K562 (cell line): ENCODE measurements around the gene SERPINA3. TPM values are rescaled to one million over a fixed set of nuclear protein-coding genes. Genes with fewer than 3 reads are reported as not detected.

ENCODE experiments used
- ATAC-seq: fragments of 200-7000 bp; cut with Tn5 transposase; 3 replicates; pipeline ENCODE4 v1.9.1; 2020; ENCODE audit warnings: moderate library complexity
- BruUV-seq: library from RNA; stranded (reverse); fragments of 400-500 nt; replicated peaks from 2 replicates; lab custom pipeline; 2021; lab: Mats Ljungman, UMichigan
- CTCF ChIA-PET: fragments of 300-600 bp; formaldehyde crosslinking; extraction: SDS; loops from one replicate; lab custom pipeline; 2021; ENCODE audit warnings: low intra/inter-chr PET ratio; lab: Yijun Ruan, JAX
- POLR2A ChIA-PET: fragments of 300-600, 350-650 bp; sonication (Branson Sonifier 250); formaldehyde crosslinking; extraction: SDS; loops from one replicate; lab custom pipeline; 2021; ENCODE audit warnings: antibody characterized with exemption, inconsistent platforms; lab: Yijun Ruan, JAX
- DNase-seq, 4 experiments: peaks; one replicate each; pipeline versions ENCODE4 v3.0.0 to v3.0.0-alpha.2; 2011 to 2018; ENCODE audit warnings: low spot score in 3 of 4, mixed read lengths in 3 of 4; ENCODE audit errors: extremely low read depth in 1 of 4
- FAIRE-seq: peaks from 2 replicates; lab custom pipeline; 2011; peaks lifted over from hg19 to GRCh38; lab: Jason Lieb, UNC
- H2AFZ ChIP-seq: 2 replicates; pipeline ENCODE4 v1.6.0; 2011; ENCODE audit warnings: low read depth, low read length, control low read depth, inconsistent platforms
- H3K27ac ChIP-seq: fragments of 200-600 bp; 3 replicates; pipeline ENCODE4 v1.8.0; 2011; ENCODE audit warnings: low read depth, mild to moderate bottlenecking, control low read depth, inconsistent platforms, low read length, moderate library complexity, mixed read lengths; ENCODE audit errors: extremely low read depth
- H3K27me3 ChIP-seq, 2 experiments: fragments of 300-600 bp in 1 of 2; 2 replicates in 1 of 2; 3 replicates in 1 of 2; pipeline versions ENCODE4 v1.6.0 to v1.8.0; 2011; ENCODE audit warnings: inconsistent platforms in 2 of 2, low read length in 2 of 2, mild to moderate bottlenecking in 1 of 2, mixed read lengths in 1 of 2, moderate library complexity in 1 of 2; ENCODE audit not compliant: control insufficient read depth in 2 of 2, insufficient read depth in 2 of 2
- H3K36me3 ChIP-seq: fragments of 300-600 bp; 3 replicates; pipeline ENCODE4 v1.8.0; 2011; ENCODE audit warnings: mild to moderate bottlenecking, low read length, inconsistent platforms; ENCODE audit not compliant: control insufficient read depth, insufficient read depth
- H3K4me1 ChIP-seq, 2 experiments: fragments of 200-600 bp in 1 of 2; replicated peaks in 1 of 2; 2 replicates in 1 of 2; 3 replicates in 1 of 2; pipeline versions ENCODE4 v1.5.1 to v1.8.0; 2011; ENCODE audit warnings: inconsistent platforms in 2 of 2, low read length in 2 of 2, mild to moderate bottlenecking in 1 of 2, mixed read lengths in 1 of 2, moderate library complexity in 1 of 2; ENCODE audit not compliant: control insufficient read depth in 2 of 2, insufficient read depth in 2 of 2
- H3K4me2 ChIP-seq: 2 replicates; pipeline ENCODE4 v1.6.1; 2011; ENCODE audit warnings: low read length, control low read depth, inconsistent platforms, mixed read lengths; ENCODE audit not compliant: insufficient read depth
- H3K4me3 ChIP-seq: fragments of 200-600 bp; sonication (generic), shearing (Covaris generic); 2 replicates; pipeline ENCODE4 v1.5.1; 2016; ENCODE audit warnings: control low read depth, inconsistent platforms
- H3K79me2 ChIP-seq: fragments of 200-600 bp; 3 replicates; pipeline ENCODE4 v1.8.0; 2011; ENCODE audit warnings: low read length, inconsistent platforms; ENCODE audit not compliant: control insufficient read depth, insufficient read depth
- H3K9ac ChIP-seq, 2 experiments: 2 replicates each; pipeline versions ENCODE4 v1.6.0 to v1.6.1; 2011; ENCODE audit warnings: low read depth in 2 of 2, low read length in 2 of 2, control low read depth in 1 of 2, inconsistent platforms in 1 of 2, mild to moderate bottlenecking in 1 of 2, mixed read lengths in 1 of 2; ENCODE audit not compliant: insufficient read depth in 1 of 2
- H3K9me1 ChIP-seq: one replicate; pipeline ENCODE4 v1.6.0; 2011; ENCODE audit warnings: inconsistent platforms, mild to moderate bottlenecking, low read length, moderate library complexity; ENCODE audit not compliant: control insufficient read depth, insufficient read depth
- H3K9me3 ChIP-seq: replicated peaks from 2 replicates; pipeline ENCODE4 v1.5.1; 2011; ENCODE audit warnings: low read depth, low read length, inconsistent platforms; ENCODE audit not compliant: control insufficient read depth, insufficient read depth
- H4K20me1 ChIP-seq: replicated peaks from 2 replicates; pipeline ENCODE4 v1.6.1; 2011; ENCODE audit warnings: low read length, inconsistent platforms, mixed read lengths; ENCODE audit not compliant: control insufficient read depth, insufficient read depth
- BCLAF1 ChIP-seq, 2 experiments: fragments of 450-650 bp in 1 of 2; IDR thresholded peaks; 2 replicates each; pipeline ENCODE4 v1.6.1; 2011 to 2017; ENCODE audit warnings: low read depth in 2 of 2, antibody characterized with exemption in 1 of 2, borderline replicate concordance in 1 of 2, low read length in 1 of 2, mild to moderate bottlenecking in 1 of 2, mixed read lengths in 1 of 2; ENCODE audit not compliant: control insufficient read depth in 1 of 2
- CEBPG ChIP-seq, 3 experiments: fragments of 200-800 bp in 1 of 3; sonication (Bioruptor generic) in 1 of 3; sonication (generic) in 1 of 3; formaldehyde crosslinking in 1 of 3; IDR thresholded peaks in 2 of 3; conservative IDR thresholded peaks in 1 of 3; 2 replicates each; pipeline versions ENCODE4 v1.6.1 to v1.8.0; 2016 to 2022; ENCODE audit warnings: missing compliant biosample characterization in 2 of 3, missing genetic modification characterization in 2 of 3, mild to moderate bottlenecking in 1 of 3, missing genetic modification reagents in 1 of 3
- CTCFL ChIP-seq: IDR thresholded peaks from 2 replicates; pipeline ENCODE4 v1.6.1; 2011; ENCODE audit warnings: borderline replicate concordance, low read depth, mild to moderate bottlenecking, moderate library complexity, low read length; ENCODE audit not compliant: insufficient read depth, poor library complexity, severe bottlenecking
- EP400 ChIP-seq: fragments of 450-650 bp; IDR thresholded peaks from 2 replicates; pipeline ENCODE4 v1.6.1; 2017; ENCODE audit warnings: antibody characterized with exemption, mild to moderate bottlenecking, moderate library complexity
- JUND ChIP-seq, 2 experiments: IDR thresholded peaks; 2 replicates in 1 of 2; 3 replicates in 1 of 2; pipeline ENCODE4 v1.6.1; 2011; ENCODE audit warnings: borderline replicate concordance in 2 of 2, low read depth in 2 of 2, low read length in 2 of 2, improper control_type of control experiment in 1 of 2, missing biosample characterization in 1 of 2, missing genetic modification characterization in 1 of 2, missing genetic modification reagents in 1 of 2
- KLF16 ChIP-seq: IDR thresholded peaks from 2 replicates; pipeline ENCODE4 v1.6.1; 2016; ENCODE audit warnings: antibody characterized with exemption
- MEF2A ChIP-seq: IDR thresholded peaks from 2 replicates; pipeline ENCODE4 v1.6.1; 2011; ENCODE audit warnings: low read depth, mild to moderate bottlenecking, low read length, moderate library complexity; ENCODE audit not compliant: control insufficient read depth
- MEIS2 ChIP-seq: fragments of 450-650 bp; IDR thresholded peaks from 2 replicates; pipeline ENCODE4 v1.6.1; 2014; ENCODE audit warnings: mild to moderate bottlenecking; ENCODE audit not compliant: partially characterized antibody
- NFIX ChIP-seq: fragments of 250-450 bp; sonication (Bioruptor Pico); IDR thresholded peaks from 2 replicates; pipeline ENCODE4 v1.4.0; 2020; ENCODE audit warnings: low read depth, mild to moderate bottlenecking, moderate library complexity
- U2AF2 ChIP-seq: fragments of 200-400 bp; formaldehyde crosslinking; optimal IDR thresholded peaks from 2 replicates; pipeline ENCODE3; 2017; ENCODE audit warnings: low read depth, mild to moderate bottlenecking, low read length
- ZNF79 ChIP-seq: fragments of 250-450 bp; sonication (Bioruptor Pico); IDR thresholded peaks from 2 replicates; pipeline ENCODE4 v1.4.0; 2020; ENCODE audit warnings: low read depth, mild to moderate bottlenecking, moderate library complexity
- WGBS: fragments of 100-300 bp; shearing (Covaris generic); methylation state at CpG from one replicate; pipeline ENCODE4 v1.1.6; 2016; ENCODE audit warnings: low coverage, mixed read lengths; ENCODE audit not compliant: insufficient coverage; ENCODE audit errors: missing lambda C conversion rate; 5-methylcytosine and 5-hydroxymethylcytosine counted together
- in situ Hi-C: fragments of 300-500 bp; cut with MboI; formaldehyde crosslinking; loops from 4 replicates; pipeline ENCODE4 v1.15.0; 2018; ENCODE audit warnings: inconsistent platforms, mixed read lengths
- intact Hi-C: fragments of 100-400 bp; cut with micrococcal nuclease; formaldehyde crosslinking; loops from 2 replicates; pipeline ENCODE4 v1.14.2; 2022
- polyA plus RNA-seq, 8 experiments: library from polyadenylated mRNA; depleted of rRNA in 4 of 8; stranded (reverse) in 5 of 8; unstranded in 3 of 8; fragments of >200 nt; fragmentation: Nextera tagmentation in 2 of 8; fragmentation: Illumina TruSeq in 1 of 8; extraction: Ambion mirVana in 2 of 8; extraction: Trizol in 1 of 8; gene quantifications; 2 replicates each; pipeline versions ENCODE4 v1.2.1 to v1.2.3, GENCODE V29; 2011 to 2014; ENCODE audit warnings: inconsistent platforms in 1 of 8, missing spikeins in 1 of 8
- total RNA-seq, 7 experiments: library from RNA; depleted of rRNA in 6 of 7; stranded (reverse); fragments of >200 nt in 6 of 7; fragmentation: Illumina TruSeq in 2 of 7; extraction: Trizol in 2 of 7; gene quantifications; 2 replicates each; pipeline versions ENCODE4 v1.2.1 to v1.2.3, GENCODE V29; 2011 to 2021; ENCODE audit warnings: low replicate concordance in 1 of 7

Gene SERPINA3
- total and polyA plus RNA-seq, 9 of the 15 experiments (the other 6 are each of a cell fraction or from before 2014, with no cell fraction given), result 2.3 TPM; not detected in 8

GRCh38 chr14:94568186-94568585, 44.0 kb upstream of the SERPINA3 start:
- Histone ChIP-seq H4K20me1 (no peaks in the 10 kb centered on the region), H3K4me3 (no peak overlapping the region), H3K9me1 (no peaks in the 10 kb centered on the region), H3K4me2 (no peak overlapping the region), H2AFZ (no peak overlapping the region), H3K9ac (no peak overlapping the region), H3K4me1 (no peaks in the 10 kb centered on the region), H3K27me3 (no peaks in the 10 kb centered on the region), H3K79me2 (no peaks in the 10 kb centered on the region), H3K27ac (no peak overlapping the region), H3K36me3 (no peaks in the 10 kb centered on the region), H3K9me3 (no peaks in the 10 kb centered on the region)
- intact Hi-C loops (no loop called here), in situ Hi-C loops (no loop called here)
- 0% methylated on average over 8 of the region's 9 CpGs for WGBS
- POLR2A ChIA-PET, result no interaction called here
- CTCF ChIA-PET, result no interaction called here
- TF ChIP-seq CEBPG (CRISPR knock-in tag; IDR thresholded peaks at IDR 0.05) (no peak), CEBPG (tag; conservative IDR thresholded peaks at IDR 0.05 in 1 of 2, IDR thresholded peaks at IDR 0.05 in 1 of 2) (no peak), MEIS2 (no peak), NFIX (no peak), JUND (IDR thresholded peaks at IDR 0.05; ENCODE audit: borderline replicate concordance, low read depth, low read length) (no peak), JUND (tag; IDR thresholded peaks at IDR 0.05; ENCODE audit: borderline replicate concordance, low read depth, low read length) (no peak), KLF16 (no peak), U2AF2 (no peak), MEF2A (no peak), BCLAF1 (IDR thresholded peaks at IDR 0.05; ENCODE audit: borderline replicate concordance in 1 of 2, control insufficient read depth in 1 of 2, low read depth in 2 of 2, low read length in 1 of 2) (no peak), ZNF79 (CRISPR knock-in tag) (no peak), CTCFL (no peak), EP400 (no peak)
- FAIRE-seq (no peak), DNase-seq (no peak), ATAC-seq (no peak)
- no TSS peak for BruUV-seq
